GM12892 (cell line): ENCODE data around the gene SPATA13.

ENCODE experiments used
- DNase-seq: peaks from one replicate; pipeline ENCODE4 v3.0.0; 2011; ENCODE audit not compliant: insufficient read length
- FAIRE-seq: peaks from 2 replicates; lab custom pipeline; 2011; peaks lifted over from hg19 to GRCh38; lab: Jason Lieb, UNC
- POLR2A ChIP-seq: IDR thresholded peaks from 2 replicates; pipeline ENCODE4 v1.6.1; 2011; ENCODE audit warnings: low read depth, low read length, control low read depth
- POLR2AphosphoS5 ChIP-seq: IDR thresholded peaks from 2 replicates; pipeline ENCODE4 v1.6.1; 2011; ENCODE audit warnings: low read depth, low read length, control low read depth
- TAF1 ChIP-seq: IDR thresholded peaks from 2 replicates; pipeline ENCODE4 v1.6.1; 2011; ENCODE audit warnings: low read depth, mild to moderate bottlenecking, control low read depth, low read length, borderline replicate concordance

The SPATA13 gene

DNA sequence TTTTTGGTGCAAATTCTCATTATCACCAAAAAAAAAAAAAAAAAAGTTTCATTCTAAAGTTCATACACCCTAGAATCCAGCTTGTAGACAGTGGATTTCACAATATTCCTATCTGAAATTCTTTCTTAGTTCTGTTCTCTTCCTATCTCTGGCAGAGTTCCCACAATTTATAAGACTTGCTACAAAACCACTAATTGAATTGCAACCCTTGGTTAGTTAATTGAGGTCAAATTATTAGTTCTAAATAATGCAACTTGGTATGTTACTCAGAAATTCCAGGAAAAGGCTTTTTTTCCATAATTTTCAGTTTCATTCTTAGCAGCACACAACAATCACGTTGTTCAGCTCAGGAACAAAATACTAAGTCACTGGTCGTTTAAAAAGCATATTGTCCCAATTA is 58.5 kb downstream of the SPATA13 start:
- no peak for TF ChIP-seq POLR2A
- FAIRE-seq, result no peak
- DNase-seq, result no peak

DNA sequence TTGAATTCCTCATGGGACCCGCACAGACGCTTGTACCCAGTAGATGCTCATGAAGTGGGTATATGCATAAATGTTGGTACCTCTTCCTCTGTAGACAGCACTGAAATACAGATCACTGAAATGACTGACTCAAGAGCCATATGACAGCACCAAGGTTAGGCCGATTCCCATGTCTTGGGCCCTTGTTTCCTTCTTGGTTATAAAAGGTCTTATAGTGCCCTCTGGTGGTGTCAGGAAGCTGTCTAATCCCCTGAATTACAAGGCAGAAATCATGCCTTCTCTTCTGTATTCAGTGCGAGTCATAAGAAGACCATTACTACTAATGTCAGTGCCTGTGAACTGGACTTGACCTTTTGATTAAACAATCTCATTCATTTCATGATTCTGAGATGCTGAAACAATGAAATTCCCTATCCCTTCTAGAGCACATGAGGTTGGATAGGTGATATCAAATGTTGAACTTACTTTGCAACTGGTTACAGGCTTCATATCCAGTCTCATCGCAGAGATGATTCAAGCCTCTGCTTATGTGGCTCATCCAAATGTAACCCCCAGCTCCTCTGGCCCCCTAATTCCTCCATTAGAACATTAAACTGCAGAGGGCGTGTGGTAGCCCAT is 59.7 kb downstream of the SPATA13 start:
- TF ChIP-seq POLR2AphosphoS5 (no peak), POLR2A (no peak), TAF1 (no peak)
- peak; percentile 94 for FAIRE-seq
- peak; percentile 32 for DNase-seq

DNA sequence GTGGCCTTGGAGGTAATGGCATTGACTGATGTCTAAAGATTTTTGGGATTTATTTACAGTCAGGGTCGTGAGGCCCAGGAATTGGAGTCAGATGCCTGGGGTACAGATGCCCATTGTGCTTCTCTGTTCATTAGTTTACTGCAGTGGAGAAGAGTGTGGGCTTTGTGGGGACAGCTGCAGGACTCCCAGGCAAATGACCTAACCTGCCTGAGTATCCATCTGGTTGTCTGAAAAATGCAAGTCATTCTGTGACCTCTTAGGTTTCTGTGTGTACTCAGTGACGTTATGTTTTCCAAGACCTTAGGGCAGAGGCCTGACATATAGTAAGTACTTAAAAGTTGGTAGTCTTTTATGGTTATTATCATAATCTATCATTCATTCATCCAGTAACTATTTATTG is 60.5 kb downstream of the SPATA13 start:
- DNase-seq, result no peak
- no peak for FAIRE-seq
- TF ChIP-seq POLR2A (no peak), POLR2AphosphoS5 (no peak), TAF1 (no peak)

DNA sequence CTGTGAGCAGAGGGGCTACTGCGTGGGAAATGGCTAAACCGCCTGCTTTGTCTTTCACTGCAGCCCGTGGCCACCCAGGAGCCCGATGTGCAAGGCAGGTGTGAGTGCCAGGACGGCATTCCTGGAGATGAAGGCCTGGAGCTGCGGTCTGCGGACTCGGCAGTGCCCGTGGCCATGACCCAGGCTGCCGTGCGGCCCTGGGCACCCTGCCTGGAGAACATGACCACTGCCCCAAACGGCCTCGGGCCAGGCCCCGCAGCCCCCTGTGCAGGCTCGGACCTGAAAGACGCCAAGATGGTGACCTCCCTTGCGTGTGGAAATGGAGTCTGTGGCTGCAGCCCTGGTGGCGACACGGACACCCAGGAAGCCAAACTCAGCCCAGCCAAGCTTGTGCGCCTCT is 62.2 kb downstream of the SPATA13 start:
- TF ChIP-seq TAF1 (no peak), POLR2A (no peak), POLR2AphosphoS5 (no peak)
- FAIRE-seq, result no peak

DNA sequence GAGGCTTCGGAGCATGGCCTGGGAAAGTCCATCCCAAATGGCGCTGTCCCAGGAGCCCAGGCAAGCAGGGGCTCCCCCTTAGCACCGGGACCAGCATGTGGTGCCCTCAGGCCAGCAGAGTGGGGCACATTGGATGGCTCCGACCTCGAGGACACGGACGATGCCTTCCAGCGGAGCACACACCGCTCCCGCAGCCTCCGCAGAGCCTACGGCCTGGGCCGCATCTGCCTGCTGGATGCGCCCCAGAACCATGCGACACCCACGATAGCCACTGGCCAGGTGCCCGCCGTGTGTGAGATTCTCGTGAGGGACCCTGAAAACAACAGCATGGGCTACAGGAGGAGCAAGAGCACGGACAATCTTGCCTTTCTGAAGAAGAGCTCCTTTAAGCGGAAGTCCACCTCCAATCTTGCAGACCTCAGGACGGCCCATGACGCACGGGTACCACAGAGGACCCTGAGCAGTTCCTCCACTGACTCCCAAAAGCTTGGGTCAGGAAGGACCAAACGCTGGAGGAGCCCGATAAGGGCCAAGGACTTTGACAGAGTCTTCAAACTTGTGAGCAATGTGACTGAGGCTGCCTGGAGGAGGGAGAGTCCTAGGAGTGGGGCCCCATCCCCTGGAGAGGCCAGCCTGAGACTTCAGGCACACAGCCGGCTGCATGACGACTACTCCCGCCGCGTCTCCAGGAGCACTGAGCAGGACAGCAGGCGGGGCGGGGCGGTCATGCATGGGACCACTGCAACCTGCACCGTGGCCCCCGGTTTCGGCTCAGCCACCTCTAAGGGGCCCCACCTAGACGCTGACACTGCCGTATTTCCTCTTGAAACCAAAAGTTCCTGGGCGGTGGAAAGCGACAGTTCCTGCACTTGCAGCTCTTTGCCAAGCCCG is 63.1 kb downstream of the SPATA13 start:
- DNase-seq (peak; percentile 41), FAIRE-seq (no peak)
- no peak for TF ChIP-seq POLR2AphosphoS5

More for the DNA sequence above, 62.2 kb downstream of the SPATA13 start:
- DNase-seq, result no peak

DNA sequence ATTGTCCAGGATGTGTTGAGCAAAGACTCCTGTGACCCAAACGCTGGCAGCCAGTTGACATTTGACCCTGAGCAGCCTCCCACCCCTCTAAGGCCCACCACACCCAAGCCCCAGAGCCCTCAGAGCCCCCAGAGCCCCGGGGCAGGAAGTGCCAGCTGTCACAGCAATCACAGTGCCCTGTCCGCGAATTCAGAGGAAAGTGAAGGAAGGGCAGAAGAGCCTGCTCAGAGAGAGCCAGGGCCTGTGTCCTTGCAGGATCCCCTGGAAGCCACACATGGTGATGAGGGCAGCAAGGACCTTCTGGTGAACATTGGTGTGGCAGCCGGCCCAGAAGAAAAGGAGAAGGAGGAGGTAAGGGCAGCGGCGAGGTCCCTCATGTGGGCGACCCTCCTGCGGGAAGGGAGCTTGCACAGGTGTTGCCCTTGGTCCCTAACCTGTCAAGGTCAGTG is 63.7 kb downstream of the SPATA13 start:
- DNase-seq (peak; percentile 20), FAIRE-seq (no peak)
- TF ChIP-seq POLR2AphosphoS5, result no peak
- no peak for TF ChIP-seq TAF1
- no peak for TF ChIP-seq POLR2A

DNA sequence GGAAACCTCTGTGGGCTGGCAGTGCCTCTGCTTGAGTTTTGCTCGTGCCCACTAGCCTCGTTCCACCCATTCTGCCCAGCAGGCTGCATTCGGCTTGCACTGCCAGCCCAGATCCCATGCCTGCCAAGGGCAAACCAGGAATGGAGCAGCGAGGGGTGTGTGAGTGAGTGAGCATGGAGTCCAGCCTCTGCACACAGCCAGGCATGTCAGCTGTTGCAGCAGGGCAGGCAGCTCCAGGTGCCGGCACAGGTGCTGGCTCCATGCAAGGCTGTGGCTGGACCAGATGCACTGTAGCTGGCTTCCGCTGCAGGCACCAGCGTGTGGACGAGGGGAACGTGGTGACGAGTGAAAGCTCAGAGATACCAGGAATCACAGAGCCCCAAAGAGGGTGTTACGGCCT is 64.5 kb downstream of the SPATA13 start:
- no peak for DNase-seq
- no peak for FAIRE-seq
- TF ChIP-seq POLR2A, result no peak
- TF ChIP-seq POLR2AphosphoS5, result no peak
- no peak for TF ChIP-seq TAF1

DNA sequence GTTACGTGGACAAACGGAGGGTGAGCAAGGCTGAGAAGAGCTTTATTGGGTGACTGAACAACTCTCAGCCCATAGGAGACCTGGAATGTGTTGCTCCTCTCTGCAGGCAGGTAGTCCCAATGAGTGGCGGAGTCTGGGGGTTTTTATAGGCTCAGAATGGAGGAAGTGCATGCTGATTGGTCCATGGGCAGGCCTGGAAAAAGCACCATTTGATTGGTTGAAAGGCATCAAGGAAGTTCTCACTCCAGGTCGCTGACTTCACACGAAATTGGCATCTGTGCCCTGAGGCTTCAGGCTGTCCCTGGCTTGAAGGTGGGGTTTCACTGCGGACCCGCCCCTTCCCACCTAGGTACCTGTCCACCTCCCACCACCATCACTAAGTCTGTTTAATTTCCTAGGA is 65.4 kb downstream of the SPATA13 start:
- no peak for TF ChIP-seq POLR2A
- TF ChIP-seq TAF1, result no peak
- no peak for TF ChIP-seq POLR2AphosphoS5
- peak; percentile 17 for FAIRE-seq
- DNase-seq, result no peak

DNA sequence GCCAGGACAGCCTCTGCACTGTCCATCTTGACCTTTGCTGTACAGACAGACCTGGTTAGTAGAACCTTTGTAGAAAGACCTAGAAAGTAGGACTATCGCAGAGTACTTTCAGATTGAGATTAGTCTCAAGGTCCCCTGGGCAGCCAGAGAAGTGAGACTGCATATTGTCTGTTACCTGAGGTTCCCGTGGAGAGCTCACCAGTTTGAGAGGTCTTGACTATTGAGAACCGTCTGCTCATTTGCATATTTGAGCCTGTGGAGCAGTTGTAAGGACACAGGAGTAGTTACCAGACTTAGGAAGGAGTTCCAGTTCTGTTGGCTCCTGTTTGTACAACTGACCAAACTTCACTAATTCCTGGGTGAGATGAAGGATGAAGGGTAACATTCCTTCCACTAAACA is 66.2 kb downstream of the SPATA13 start:
- FAIRE-seq (peak; percentile 46), DNase-seq (no peak)
- TF ChIP-seq POLR2A (no peak), TAF1 (no peak), POLR2AphosphoS5 (no peak)

DNA sequence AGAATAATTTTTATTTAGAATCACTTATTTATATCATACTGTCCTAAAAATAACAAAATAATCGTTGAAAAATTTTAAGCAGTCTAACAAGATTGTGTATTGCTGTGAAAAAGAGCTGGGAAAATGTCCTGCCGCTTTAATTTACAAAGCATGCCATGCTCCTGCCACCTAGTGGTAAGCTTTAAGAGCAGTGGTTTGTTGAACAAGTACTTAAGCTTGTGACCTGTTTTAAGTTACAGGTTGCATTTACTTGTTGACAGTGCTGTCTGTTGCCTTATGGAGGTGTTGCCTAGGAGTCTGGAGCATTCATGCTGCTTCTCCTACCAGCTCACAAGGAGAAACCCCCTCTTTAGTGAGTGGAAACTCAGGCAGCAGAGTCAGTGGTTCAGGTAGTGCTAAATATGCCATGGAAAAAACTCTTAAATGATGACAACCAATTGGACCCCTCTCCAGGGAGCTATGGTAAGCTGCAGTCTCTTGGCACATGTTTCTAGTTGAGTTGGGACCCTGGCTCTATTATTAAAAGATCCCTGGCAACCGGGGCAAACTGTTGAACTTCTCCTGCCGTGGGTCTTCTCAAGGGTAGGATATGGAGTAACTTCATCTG is 68.4 kb downstream of the SPATA13 start:
- DNase-seq, result no peak
- FAIRE-seq, result peak; percentile 73
- TF ChIP-seq TAF1, result no peak

DNA sequence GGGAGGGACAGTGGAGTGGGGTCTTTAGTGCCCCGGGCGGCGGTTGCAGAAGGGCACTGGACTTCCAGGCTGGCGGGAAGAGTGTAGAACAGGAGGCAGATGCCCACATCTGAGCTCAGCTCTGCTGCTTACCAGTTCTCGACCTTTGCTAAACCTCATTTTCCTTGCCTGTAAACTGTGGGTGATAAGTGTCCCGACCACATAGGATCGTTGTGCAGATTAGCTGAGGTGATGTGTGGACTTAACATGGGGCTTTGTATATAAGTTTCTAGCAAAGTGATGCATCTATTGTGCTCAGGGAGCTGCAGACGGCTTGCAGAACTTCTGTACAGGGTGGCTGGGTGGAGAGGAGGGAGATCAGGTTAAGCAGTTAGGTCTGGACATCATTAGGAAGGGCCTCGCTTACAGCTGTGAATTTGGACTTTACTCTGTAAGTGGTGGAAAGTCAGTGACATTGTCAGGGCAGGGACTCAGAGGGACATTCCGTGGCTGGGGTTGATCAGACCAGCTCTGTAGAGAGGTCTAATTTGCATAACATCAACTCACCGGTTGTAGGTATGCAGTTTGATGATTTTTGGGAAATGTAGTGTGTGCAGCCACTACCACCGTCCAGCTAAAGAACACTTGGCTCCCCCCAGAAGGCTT is 70.0 kb downstream of the SPATA13 start:
- no peak for DNase-seq
- no peak for FAIRE-seq
- TF ChIP-seq POLR2A (no peak), TAF1 (no peak), POLR2AphosphoS5 (no peak)

DNA sequence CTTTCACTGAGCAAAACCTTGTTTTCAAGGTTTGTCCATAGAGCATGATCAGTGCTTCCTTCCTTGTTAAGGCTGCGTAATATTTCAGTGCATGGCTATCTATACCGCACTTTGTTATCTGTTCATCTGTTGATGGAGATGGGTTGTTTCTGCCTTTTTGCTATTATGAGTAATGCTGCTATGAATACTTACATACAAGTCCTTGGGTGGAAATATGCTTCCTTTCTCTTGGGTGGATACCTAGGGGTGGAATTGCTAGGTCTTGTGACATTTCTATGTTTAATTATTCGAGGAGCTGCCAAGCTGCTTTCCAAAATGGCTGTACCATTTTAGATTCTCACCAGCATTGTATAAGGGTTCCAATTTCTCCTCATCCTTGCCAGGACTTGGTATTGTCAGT is 70.9 kb downstream of the SPATA13 start:
- FAIRE-seq (no peak), DNase-seq (no peak)
- TF ChIP-seq POLR2AphosphoS5 (no peak), POLR2A (no peak), TAF1 (no peak)
